ENCODE measurements around the gene NCOA4.
A peak's percentile ranks its signal among the peaks of the same experiment; 100 is the strongest.
"Not testable (repeated sequence)": the region's sequence is repeated elsewhere in the genome, so short reads cannot be mapped to it uniquely, and the experiment has no call there.

The NCOA4 gene

DNA sequence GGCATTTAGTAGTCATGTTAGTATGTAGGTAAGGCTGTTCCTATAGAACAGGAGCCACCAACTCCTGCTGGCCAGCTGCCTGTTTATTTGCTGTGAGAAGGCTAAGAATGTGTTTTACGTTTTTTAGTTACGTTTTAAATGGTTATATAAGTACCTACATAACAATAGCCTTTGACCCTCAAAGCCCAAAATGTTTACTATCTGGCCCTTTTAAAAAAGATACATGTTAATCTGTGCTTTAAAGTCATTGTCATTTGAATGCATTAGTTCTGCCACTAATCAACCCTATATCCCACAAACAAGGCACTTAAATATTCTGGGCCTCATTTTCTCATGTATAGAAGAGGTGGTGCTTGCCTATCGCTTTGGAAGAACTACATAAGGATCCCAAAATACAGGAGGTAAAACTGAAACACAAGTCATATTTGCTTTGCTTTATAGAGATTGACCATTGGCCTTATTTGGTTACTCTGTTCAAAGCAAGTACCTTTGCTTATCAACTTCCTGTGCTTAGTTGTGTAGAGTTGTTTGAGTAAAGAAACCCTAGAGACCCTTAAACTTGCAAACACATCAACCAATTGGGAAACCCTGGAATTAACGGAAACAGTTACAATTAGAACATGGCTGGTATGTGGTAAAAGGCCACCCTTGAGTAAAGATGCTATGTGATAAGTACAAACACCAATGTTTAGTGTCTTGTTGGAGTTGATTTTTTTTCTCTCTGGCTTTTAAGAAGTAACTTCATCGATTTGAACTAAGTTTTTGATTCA lies 32.2 kb downstream of the NCOA4 start:
- no peaks in the 10 kb centered on the region for H3K27me3 ChIP-seq (replicated peaks)
- in situ Hi-C loops (cut with HindIII; ENCODE audit: low pct_ligation_motif_present, low sequenced_read_pairs), result no loop called here
- no peak for DNase-seq
- H3K36me3 ChIP-seq (replicated peaks), result peaks cover 21% of the 10 kb centered on the region
- TF ChIP-seq, protein P1, sequence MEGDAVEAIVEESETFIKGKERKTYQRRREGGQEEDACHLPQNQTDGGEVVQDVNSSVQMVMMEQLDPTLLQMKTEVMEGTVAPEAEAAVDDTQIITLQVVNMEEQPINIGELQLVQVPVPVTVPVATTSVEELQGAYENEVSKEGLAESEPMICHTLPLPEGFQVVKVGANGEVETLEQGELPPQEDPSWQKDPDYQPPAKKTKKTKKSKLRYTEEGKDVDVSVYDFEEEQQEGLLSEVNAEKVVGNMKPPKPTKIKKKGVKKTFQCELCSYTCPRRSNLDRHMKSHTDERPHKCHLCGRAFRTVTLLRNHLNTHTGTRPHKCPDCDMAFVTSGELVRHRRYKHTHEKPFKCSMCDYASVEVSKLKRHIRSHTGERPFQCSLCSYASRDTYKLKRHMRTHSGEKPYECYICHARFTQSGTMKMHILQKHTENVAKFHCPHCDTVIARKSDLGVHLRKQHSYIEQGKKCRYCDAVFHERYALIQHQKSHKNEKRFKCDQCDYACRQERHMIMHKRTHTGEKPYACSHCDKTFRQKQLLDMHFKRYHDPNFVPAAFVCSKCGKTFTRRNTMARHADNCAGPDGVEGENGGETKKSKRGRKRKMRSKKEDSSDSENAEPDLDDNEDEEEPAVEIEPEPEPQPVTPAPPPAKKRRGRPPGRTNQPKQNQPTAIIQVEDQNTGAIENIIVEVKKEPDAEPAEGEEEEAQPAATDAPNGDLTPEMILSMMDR (IDR thresholded peaks at IDR 0.05; ENCODE audit: low read depth, low read length, missing control alignments), result no peak
- H3K27ac ChIP-seq, result no peak overlapping the region
- H3K4me3 ChIP-seq (ENCODE audit: low read depth, low read length), result no peak overlapping the region

- H3K27ac ChIP-seq, result no peak overlapping the region
- in situ Hi-C loops (cut with HindIII; ENCODE audit: low pct_ligation_motif_present, low sequenced_read_pairs), result no loop called here
- no peak for DNase-seq
- H3K4me3 ChIP-seq (ENCODE audit: low read depth, low read length), result no peak overlapping the region
- no peaks in the 10 kb centered on the region for H3K27me3 ChIP-seq (replicated peaks)
- peaks cover 18% of the 10 kb centered on the region for H3K36me3 ChIP-seq (replicated peaks)
- TF ChIP-seq, protein P1 (IDR thresholded peaks at IDR 0.05; ENCODE audit: low read depth, low read length, missing control alignments), result no peak
Measured at GRCh38 chr10:45997557-45997956, 32.9 kb downstream of the NCOA4 start.

DNA sequence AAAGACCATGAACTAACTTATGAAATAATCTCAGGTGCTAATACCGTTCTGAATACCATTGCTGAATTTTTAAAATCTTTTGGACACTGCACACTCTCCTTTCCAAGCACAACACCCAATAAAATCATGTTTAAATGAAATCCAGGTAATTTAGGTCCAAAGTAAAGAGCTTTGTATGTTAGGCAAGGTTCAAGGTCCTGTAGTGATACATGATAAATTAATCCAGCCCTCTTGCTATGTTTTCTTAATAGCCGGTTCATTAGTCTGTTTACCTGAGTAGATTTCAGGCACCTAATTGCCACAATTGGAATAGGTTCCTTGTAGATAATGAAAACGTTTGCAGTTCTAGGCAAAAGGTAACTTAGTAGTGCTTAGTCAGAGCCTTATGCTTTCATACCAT lies 44.8 kb downstream of the NCOA4 start:
- H3K4me3 ChIP-seq (ENCODE audit: low read depth, low read length); in situ Hi-C loops (cut with HindIII; ENCODE audit: low pct_ligation_motif_present, low sequenced_read_pairs); H3K27me3 ChIP-seq (replicated peaks); DNase-seq; H3K36me3 ChIP-seq (replicated peaks); H3K27ac ChIP-seq: not testable (repeated sequence)

DNA sequence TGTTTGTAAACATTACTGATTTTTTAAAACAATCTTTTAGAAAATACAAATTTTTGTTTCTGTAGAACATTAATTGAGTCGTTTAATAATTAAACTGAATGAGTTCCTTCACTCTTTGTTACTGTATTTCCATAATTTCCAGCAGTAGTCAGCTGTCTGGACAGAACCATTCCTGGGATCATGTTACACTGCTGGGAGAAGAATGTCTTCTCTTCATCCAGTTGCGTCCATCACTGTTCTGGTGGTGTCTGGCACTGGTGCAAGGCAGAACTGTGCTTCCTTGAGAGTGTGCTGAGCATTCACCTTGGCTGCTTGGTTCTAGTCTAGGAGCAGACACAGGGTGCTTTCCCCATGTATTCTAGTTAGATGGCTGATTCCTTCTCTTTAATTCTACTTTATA lies 46.0 kb downstream of the NCOA4 start:
- H3K4me3 ChIP-seq (ENCODE audit: low read depth, low read length); in situ Hi-C loops (cut with HindIII; ENCODE audit: low pct_ligation_motif_present, low sequenced_read_pairs); H3K27ac ChIP-seq; H3K36me3 ChIP-seq (replicated peaks); H3K27me3 ChIP-seq (replicated peaks): not testable (repeated sequence)
- peak; percentile 4 for DNase-seq

DNA sequence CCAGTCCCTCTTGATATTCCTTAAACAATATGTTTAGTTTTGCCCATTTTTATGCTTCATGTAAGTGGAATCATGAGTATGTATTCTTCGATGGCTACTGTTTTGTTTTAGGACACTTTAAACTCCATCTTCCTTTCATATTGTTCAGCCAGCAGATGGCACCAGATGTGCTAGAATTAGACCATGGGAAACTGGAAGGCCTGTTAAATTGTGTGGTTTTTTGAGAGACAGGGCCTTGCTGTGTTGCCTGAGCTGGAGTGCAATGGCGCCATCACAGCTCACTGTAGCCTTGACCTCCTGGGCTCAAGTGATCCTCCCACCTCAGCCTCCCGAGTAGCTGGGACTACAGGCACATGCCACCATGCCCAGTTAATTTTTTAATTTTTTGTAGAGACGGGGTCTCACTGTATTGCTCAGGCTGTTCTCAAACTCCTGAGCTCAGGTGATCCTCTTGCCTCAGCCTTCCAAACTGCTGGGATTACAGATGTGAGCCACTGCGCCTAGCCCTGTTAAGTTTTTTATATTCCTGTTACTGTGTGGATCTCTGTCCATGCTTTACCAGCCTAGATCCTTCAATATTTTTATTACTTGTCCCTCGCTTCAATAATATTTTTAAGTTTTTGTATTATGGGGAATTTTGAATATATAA lies 46.8 kb downstream of the NCOA4 start:
- H3K27me3 ChIP-seq (replicated peaks); H3K27ac ChIP-seq; in situ Hi-C loops (cut with HindIII; ENCODE audit: low pct_ligation_motif_present, low sequenced_read_pairs); H3K36me3 ChIP-seq (replicated peaks); H3K4me3 ChIP-seq (ENCODE audit: low read depth, low read length): not testable (repeated sequence)
- peak; percentile 66 for DNase-seq
- TF ChIP-seq, protein P1 (IDR thresholded peaks at IDR 0.05; ENCODE audit: low read depth, low read length, missing control alignments), result peak; percentile 42

- DNase-seq; H3K36me3 ChIP-seq (replicated peaks); H3K27me3 ChIP-seq (replicated peaks); H3K27ac ChIP-seq; in situ Hi-C loops (cut with HindIII; ENCODE audit: low pct_ligation_motif_present, low sequenced_read_pairs); H3K4me3 ChIP-seq (ENCODE audit: low read depth, low read length): not testable (repeated sequence)
Measured at GRCh38 chr10:45981367-45981766, 49.1 kb downstream of the NCOA4 start.

DNA sequence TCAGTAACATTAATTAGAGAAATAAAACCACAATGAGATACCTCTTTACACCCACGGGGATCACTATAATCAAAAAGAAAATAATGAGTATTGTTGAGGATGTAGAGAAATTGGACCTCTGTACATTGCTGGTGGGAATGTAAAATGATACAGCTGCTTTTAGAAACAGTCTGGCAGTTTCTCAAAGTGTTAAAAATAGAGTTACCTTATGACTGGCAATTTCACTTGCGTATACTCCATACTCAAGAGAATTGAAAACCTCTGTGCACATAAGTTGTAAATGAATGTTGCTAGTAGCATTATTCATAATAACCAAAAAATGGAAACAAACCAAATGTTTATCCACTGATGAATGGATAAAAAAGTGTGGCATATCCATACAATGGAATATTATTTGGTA lies 51.9 kb downstream of the NCOA4 start:
- H3K27ac ChIP-seq; H3K27me3 ChIP-seq (replicated peaks); H3K4me3 ChIP-seq (ENCODE audit: low read depth, low read length); in situ Hi-C loops (cut with HindIII; ENCODE audit: low pct_ligation_motif_present, low sequenced_read_pairs); DNase-seq; H3K36me3 ChIP-seq (replicated peaks): not testable (repeated sequence)

DNA sequence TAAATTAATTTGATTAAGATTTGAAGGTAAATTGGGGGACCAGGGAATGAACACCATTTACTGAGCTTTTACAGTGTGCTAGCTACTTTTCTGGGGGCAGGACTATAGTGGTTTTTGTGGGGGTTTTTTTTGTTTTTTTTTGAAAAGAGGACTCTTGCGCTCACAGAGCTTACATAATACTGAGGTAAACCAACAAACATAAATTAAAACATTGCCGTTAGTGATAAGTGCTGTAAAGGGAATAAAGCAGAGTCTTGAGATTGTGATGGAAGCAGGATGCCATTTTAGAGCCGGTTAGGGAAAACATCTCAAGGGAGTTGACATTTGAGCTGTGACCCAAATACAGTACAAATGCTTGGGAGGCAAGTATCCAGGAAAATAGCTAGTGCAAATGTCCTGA lies 56.4 kb downstream of the NCOA4 start:
- DNase-seq; in situ Hi-C loops (cut with HindIII; ENCODE audit: low pct_ligation_motif_present, low sequenced_read_pairs); H3K4me3 ChIP-seq (ENCODE audit: low read depth, low read length); H3K36me3 ChIP-seq (replicated peaks); H3K27ac ChIP-seq; H3K27me3 ChIP-seq (replicated peaks): not testable (repeated sequence)

- DNase-seq, result peak; percentile 46
- in situ Hi-C loops (cut with HindIII; ENCODE audit: low pct_ligation_motif_present, low sequenced_read_pairs); H3K36me3 ChIP-seq (replicated peaks); H3K27me3 ChIP-seq (replicated peaks): not testable (repeated sequence)
- H3K27ac ChIP-seq, result peak overlapping the region; percentile 88
- peak overlapping the region; percentile 71 for H3K4me3 ChIP-seq (ENCODE audit: low read depth, low read length)
Measured at GRCh38 chr10:45972813-45973169, 57.6 kb downstream of the NCOA4 start.

DNA sequence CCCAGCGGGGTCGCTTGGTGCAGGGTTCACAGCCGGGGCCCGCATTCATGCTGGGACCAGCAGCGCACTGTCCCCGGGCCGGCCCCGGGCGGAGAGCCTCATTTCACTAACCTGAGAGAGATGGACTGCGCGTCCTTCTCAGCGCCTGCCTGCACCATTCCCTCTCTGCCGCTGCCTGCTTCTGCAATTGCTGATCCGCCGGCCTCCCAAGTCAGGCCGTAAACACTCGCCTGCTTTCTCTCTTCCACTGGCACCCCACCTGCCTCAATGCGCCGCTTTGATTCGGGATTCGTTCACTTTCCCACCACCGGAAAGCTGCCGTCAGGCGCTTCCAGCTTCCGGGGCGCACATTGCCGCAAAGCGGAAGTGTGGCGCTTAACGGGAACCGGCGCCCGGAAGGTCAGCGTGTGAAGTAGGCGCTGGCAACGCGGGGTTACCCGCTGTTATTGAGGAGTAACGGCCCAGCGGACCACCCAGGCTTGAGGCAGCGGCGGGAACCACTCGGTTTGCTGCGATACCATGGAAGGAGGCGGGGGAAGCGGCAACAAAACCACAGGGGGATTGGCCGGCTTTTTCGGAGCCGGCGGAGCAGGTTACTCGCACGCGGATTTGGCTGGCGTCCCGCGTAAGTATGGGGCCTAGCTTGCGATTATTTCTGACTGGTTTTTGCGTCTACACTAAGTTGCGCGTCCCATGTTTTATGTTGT lies 58.2 kb downstream of the NCOA4 start, which contains the start of gene TIMM23:
TSS of gene TIMM23 (plus strand) at position 384 of the 707 bp plus-strand sequence. CDS start at position 520, 136 bp downstream.
- peak; percentile 86 for DNase-seq
- in situ Hi-C loops (cut with HindIII; ENCODE audit: low pct_ligation_motif_present, low sequenced_read_pairs), result not testable (repeated sequence)
- peak within 1 kb of the TSS; percentile 71 for H3K4me3 ChIP-seq (ENCODE audit: low read depth, low read length)

DNA sequence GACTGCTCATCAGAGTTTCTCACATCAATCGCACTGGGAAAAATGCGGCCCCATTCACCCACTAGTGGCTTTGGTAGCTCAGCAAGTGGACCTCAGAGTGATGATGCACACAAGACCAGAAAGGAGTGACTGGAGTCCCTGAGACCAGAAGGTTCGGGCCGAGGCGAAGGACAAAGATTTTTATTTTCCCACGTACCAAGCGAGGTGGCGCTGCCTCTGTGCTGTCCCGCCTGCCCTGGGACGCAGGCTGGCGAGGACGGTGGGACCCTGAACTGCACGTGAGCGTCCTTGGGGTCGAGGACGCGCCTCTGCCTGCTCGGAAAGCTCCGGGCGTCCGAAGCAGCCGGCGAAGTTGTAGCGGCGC lies 58.7 kb downstream of the NCOA4 start:
- peak overlapping the region; percentile 71 for H3K4me3 ChIP-seq (ENCODE audit: low read depth, low read length)
- H3K27me3 ChIP-seq (replicated peaks); in situ Hi-C loops (cut with HindIII; ENCODE audit: low pct_ligation_motif_present, low sequenced_read_pairs); DNase-seq; H3K36me3 ChIP-seq (replicated peaks): not testable (repeated sequence)
- peak overlapping the region; percentile 88 for H3K27ac ChIP-seq

More for the DNA sequence above, 58.2 kb downstream of the NCOA4 start, which contains the start of gene TIMM23:
- not testable (repeated sequence) for H3K27me3 ChIP-seq (replicated peaks); H3K36me3 ChIP-seq (replicated peaks)
- H3K27ac ChIP-seq, result peak within 1 kb of the TSS; percentile 88

Data from brain microvascular endothelial cell (primary cell).